GM19193 (cell line): ENCODE results near the gene PYY.

Experiments
- POLR2A ChIP-seq: IDR thresholded peaks from 4 replicates; pipeline ENCODE4 v1.6.1; 2011; ENCODE audit not compliant: insufficient read depth, insufficient read length; ENCODE audit errors: extremely low read depth

Gene PYY

DNA sequence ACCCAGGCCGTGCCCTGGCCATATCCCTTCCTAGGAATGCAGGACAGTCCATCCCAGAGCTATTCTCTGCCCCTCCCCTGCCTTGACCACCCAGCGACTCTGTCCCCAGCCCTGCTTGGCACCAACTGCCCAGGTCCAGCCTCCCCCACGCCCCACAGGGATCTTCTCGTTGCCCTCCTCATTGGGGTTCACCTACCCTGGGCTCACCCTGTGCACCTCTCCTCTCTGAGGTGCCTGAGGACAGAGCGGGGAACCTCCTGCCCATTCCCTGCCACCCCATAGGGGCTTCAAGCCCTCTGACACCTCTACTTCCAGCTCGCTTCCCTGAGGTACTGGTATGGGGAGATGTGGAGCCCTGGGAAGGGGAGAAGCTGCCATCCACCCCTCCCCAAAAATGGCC, 40.2 kb downstream of the PYY start:
- TF ChIP-seq POLR2A, result no peak

DNA sequence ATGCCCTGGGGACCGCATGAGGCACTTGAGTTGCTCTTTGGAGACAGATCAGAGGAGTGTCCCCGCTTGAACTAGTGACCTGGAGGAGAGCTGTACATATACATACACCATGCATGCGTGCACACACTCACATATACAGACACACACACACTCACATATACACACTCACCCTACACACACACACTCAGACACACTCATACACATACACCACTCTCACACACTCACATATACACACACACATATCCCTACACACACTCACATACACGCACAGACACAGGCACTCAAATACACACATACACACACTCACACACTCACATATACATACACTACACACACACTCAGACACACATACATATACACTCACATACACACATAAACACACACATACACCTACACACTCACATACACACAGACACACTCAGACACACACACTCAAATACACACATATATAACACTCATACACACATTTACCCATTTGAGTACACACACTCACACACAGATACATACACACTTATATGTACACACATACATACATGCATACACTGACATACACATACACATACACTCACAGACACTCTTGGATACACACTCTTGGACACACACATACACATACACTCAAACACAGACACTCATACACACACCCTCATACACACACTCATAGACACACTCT, 41.0 kb downstream of the PYY start:
- TF ChIP-seq POLR2A, result no peak

DNA sequence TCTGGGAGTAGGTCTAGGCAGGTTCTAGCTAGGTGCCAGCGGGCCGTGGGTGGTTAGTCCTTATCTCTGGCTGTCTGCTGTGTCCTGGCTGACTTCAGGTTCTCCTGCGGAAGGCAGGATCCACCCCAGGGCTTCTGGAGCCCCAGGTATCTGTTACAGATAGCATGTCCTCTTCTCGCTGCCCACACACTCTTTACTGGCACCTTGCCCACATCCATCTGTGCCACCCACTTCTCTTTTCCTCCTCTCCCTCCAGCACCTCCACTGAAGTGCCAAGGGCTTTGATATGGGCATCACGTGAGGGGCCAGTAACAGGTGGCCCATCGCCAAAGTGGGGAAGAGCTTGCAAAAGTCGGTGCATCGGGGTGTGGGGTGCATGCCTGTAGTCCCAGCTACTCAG, 41.8 kb downstream of the PYY start:
- no peak for TF ChIP-seq POLR2A

DNA sequence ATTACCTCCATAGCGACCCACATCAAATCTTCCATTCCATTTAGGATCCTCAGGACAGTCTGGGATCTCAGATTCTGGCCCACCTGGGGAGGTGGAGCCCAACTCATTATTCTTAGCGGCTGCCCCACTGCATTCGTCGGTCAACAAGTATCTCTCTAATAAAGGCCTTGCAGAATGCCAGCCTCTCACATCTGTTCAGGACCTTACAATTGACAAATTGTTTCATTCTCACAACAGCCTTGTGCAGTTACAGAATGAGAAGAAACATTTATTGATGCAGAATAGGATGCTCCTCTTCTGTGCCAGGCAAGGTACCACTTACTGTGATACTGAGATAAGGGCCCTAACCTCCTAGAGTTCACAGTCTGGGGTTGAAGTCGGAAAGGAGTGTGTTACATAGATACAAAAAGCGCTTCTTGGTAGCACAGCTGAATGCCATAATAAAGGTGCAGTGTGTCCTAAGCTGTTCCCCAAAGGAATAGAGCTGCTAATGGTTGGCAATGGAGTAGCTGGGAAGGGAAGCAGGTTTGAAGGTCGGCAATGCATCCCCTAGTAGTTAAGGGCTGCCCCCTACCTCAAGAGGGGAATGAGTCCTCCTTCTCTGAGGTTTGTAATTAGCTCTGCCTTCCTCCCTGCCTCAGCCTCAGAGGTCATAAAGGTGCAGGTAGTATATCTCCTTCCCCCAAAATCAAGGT, 44.1 kb downstream of the PYY start:
- TF ChIP-seq POLR2A, result no peak

DNA sequence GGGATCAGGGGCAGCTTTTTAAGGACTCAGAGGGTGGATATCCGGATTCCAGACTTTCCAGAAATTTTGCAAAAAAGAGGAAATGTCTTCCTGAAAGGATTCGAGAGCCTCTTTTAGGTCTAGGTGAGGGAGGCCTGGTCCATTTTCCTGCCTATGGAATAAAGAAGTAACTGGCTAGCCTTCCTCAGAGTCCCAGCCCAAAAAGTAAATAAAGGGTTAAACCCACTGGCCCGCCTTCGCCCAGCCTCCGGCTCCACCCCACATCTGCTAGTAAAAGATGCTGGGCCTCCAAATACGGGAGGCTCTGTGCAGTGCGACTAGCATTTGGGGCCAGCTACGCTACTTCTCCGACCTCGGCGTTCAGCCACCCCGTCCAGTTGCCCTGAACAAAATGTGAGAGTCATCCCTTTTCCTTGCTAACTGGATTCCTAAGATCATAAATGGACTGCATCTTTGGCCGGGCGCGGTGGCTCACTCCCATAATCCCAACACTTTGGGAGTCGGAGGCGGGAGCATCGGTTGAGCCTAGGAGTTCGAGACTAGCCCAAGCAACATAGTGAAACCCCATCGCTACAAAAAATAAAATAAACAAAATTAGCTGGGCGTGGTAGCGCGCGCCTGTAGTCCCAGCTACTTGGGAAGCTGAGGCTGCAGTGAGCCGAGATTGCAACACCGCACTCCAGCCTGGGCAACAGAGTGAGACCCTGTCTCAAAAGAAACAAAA, 45.6 kb downstream of the PYY start:
- TF ChIP-seq POLR2A, result no peak

DNA sequence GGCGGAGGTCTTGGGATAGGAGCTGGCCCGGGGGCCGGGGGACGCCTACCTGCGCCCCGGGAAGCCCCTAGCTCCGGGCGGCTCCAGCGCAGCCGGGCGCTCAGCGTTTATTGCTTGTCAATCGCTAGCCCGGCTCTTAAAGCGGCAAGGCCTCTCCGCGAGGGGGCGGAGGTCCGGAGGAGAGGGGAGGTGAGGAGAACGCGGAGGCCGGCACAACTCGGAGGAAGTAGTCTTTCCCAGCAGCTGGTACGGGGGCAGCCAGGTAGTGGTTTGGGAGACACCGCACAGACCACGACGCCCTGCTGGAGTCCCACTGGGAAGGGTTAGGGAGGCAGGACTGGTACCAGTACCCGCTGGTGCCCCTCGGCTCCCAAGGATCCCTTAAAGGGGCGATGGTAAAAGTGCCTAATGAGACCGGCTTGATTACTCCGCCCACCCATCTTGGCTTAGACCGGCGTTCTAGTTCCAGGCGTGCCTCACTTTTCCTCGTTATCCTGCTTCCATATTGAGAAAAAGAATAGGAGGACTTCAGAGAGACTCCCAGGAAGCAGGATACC, 46.2 kb downstream of the PYY start, which contains the start of gene MPP2:
Gene MPP2, minus strand, starts transcription at position 112 of the 557 bp plus-strand sequence. CDS start 3,076 bp downstream, outside the sequence.
- TF ChIP-seq POLR2A, result no peak

DNA sequence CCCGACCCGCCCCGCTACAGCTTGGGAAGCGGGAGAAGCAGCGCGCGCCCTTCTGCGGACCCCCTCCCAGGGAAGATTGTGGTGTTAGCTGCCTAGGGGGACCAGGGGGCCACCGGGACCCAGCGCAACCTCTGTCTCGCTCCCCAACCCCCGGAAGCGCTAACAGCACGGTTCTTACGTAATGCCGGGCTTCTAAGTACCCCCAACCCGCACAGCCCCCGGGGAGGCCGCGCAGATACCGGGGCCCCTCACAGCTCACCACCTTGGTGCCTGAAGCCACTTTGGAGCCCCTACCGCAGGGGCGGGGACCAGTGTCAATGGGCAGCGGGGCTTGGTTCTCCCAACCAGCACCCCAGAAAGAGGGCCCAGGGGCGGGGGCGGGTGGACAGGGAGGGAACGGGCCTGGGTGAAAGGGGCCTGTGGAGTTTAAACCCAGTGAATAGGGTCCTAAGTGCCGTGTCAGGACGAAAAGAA, 46.8 kb downstream of the PYY start:
- no peak for TF ChIP-seq POLR2A

DNA sequence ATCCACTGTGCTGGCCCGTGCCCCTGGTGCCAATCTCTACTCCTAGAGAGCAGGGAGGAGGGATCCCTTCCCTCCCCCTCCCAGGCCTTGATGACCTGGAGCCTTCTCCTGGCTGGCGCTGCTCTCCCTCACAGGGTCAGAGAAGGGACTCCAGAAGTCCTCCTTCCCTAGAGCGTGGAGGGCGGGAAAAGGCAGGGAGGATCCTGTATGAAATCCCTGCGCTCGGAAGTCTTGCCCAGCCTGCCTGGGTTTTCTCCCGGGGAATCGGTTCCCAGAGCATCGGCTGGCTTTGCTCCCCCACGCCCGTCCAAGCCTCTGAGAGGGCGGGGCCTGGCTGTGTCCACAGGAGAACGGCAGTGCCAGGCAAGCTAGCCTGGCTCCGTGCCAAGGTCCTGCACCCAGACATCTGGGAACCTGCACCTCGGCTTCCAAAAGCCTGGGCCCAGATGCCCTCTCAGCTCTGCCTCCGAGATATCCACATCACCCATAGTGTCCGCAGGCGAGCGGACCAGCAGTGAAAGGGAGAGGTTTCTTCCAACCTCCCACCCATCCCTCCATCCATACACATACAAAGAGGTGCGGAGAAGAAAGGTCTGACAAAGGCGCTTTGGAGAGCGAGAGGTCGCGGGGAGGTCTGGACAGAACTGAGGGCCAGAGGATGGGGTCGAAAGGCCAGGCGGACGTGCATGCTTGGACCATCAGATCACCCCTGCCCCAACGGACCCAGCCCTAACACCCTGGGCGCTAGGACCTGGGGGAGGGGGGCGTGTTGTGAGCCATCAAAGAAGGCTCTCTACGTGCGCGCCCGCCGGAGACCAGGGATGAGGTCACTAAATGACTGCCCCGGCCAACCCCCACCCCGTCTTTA, 47.5 kb downstream of the PYY start:
- TF ChIP-seq POLR2A, result no peak

DNA sequence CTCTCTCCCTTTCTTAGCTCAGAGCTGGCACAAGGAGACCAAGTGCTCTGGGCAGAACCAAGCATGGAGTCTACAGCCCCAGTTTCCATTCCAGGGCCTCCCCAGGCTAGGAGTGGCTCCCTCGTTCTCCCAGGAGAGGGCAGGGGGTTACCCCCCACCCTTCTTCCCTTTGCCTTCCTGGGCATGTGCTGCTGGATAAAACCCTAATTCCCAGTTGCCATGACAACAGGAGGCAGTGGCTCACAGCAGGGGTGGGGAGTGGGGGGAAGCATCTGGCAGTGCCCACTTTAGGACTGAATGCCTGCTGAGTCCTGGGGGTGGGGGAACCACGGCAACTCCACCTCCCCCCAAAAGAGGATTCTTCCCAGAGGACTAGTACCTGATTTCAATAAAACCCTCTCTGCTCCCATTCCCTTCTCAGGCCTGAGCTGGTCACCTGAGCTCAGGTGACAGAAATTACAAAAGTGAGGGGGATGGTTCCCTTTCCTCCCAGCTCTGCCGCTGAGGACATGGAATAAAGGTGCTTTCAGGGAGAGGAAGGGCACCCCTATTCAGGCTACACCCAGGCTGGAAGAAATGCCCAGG, 48.2 kb downstream of the PYY start:
- TF ChIP-seq POLR2A, result no peak
